NCI-H2171 (cell line): Measurements from ENCODE around the gene HS3ST3A1.

ENCODE experiments used
- DNase-seq: peaks from one replicate; lab custom pipeline; 2025; lab: John Stamatoyannopoulos, UW

HS3ST3A1 gene

GRCh38 chr17:13491916-13492736 lies 109.6 kb downstream of the HS3ST3A1 start:
- no peak for DNase-seq

DNA sequence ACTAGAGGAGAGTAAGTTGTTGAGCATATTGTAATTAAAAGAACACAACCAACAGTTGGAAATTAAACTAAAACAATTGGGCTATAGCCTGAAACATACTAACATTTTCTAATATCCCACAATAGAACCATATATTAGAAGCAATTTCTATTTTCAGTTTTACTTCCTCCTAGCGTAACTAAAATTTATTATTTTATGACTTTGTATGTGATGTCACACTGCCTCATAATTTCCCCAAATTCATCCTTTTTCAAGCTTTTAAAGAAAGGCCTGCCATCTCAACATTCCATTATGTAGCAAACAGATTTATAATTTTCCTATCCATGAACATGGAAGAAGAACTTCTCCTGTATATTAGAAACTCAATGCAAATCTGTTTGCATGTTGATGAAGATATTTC lies 110.2 kb downstream of the HS3ST3A1 start:
- no peak for DNase-seq

GRCh38 chr17:13490906-13491482 lies 110.7 kb downstream of the HS3ST3A1 start:
- DNase-seq, result no peak

- DNase-seq, result no peak
Observed at GRCh38 chr17:13490427-13490826, 111.3 kb downstream of the HS3ST3A1 start.

DNA sequence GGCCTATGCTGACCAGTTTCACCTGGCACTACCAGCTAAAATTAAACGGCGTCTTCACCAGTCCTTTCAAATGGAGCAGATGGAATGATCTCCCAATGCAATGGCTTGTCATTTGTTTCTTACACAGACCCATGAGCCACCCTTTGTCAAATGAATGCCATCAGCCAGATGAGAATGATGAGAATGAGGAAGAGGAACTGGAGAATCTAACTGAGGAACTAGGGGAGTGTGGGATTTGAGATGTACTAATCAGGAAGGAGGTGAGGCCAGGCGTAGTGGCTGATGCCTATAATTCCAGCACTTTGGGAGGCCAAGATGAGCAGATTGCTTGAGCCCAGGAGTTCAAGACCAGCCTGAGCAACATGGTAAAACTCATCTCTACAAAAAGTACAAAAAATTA lies 116.4 kb downstream of the HS3ST3A1 start:
- no peak for DNase-seq

DNA sequence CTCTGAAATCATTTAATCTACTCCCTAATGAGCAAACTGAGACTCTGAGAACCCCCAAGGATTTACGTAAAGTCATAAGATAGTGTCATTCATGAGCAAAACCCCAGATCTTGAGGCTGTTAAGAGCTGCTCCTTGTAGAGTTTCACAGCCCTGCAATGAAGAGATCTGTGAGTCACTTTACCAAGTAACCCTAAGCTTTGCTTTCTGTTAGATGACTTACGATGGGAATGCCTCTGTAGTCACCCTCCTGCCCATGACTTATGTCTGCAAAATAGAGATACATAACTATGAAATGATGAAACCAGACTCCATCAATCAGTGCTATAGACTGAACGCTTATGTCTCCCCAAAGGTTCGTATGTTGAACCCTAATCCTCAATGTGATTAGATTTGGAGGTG lies 117.7 kb downstream of the HS3ST3A1 start:
- DNase-seq, result no peak

DNA sequence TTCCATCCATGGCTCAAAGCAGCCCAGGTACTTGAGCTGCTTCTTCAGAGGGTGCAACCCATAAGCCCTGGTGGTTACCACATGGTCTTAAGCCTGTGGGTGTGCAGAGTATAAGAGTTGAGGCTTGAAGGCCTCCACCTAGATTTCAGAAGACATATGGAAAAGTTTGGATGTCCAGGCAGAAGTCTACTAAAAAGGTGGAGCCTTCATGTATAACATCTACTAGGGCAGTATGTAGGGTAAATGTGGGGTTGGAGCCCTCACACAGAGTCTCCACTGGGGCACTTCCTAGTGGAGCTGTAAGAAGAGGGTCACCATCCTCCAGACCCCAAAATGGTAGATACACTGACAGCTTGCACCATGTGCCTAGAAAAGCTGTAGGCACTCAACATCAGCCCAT lies 120.9 kb downstream of the HS3ST3A1 start:
- no peak for DNase-seq

DNA sequence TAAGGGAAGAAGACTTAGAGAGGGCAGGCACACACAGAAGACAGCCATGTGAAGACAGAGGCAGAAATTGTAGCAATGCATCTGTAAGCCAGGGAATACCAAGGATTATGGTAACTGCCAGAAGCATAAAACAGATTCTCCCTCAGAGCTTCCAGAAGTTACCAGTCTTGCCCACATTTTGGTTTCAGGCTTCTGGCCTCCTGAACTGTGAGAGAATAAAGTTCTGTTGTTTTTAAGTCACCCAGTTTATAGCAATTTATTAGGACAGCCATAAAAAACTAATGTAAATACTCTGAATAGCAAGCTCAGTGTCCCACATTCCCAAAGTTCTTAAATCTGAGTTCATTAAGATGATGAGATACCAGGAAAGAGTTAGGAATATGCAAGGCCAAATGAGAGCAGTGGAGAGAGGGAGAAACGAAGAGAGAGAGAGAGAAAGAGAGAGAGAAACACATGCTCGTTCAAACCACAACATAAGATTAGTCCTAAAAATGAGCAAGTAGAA lies 123.4 kb downstream of the HS3ST3A1 start:
- DNase-seq, result no peak

DNA sequence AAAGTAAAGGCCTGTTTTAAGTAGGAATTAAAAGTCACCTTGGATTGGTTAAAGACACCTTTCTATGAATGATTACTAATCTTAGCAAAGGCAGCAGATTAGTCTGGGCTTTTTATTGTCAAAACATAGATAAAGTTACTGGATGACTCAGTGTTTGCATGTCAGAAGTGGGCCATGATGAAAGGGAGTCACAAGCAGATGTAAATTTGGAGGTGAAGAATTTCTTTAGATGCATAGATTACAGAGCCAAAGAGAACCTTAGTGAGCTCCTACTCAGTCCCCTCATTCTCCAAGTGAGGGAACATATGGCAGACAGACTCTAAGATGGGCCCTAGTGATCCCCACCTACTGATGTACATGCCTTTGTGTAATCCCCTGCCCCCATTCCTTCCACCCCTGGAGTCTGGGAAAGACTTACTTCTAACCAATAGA lies 124.5 kb downstream of the HS3ST3A1 start:
- DNase-seq, result no peak

DNA sequence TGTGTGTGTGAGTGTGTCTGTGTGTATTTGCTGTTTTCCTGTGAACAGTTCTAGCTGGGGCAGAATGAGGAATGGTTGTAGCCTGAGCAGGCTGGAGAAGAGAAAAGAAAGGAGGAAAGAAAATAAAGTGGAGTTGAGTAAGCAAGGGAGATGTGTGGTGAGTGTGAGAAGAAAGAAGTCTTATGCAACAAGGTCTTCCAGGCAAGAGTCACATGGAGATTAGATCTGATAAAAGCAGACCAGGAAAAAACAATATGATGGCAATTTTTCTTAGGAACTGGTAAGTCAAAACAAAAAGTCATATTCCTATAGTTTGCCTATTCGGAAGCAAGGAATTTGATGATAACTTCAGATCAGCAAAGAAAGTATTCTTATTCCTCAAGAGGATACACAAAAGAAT lies 125.0 kb downstream of the HS3ST3A1 start:
- no peak for DNase-seq

DNA sequence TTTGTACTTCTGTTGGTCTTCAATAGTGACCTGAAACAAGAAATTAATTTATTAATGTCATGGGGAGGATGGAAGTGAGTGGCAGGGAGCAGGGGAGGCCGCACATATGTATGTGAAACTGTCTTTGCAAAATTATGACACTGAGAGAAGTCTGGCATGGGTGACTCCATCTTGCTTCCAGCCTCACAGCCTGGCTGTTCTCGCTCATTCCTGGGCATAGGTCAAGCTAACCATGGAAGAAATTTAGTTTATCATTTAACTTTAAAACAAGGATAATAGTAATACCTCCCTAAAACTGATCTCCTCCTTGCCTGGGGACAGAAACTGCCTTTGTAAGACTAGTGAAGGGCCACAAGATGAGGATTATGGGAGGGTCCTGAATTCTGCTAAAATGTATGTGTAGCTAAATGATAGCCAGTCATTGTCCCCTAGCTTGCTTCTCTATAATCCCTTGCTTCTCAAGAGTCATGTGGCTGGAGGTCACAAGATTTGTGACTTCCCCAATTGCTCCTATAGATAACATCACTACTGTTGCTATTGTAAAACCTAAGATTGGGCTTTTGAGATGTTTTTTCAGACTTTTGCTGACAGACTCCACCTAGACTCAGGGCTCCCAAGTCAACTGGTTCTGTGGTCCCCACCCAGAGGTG lies 126.0 kb downstream of the HS3ST3A1 start:
- DNase-seq, result no peak

- DNase-seq, result no peak
Observed at GRCh38 chr17:13474073-13474800, 127.5 kb downstream of the HS3ST3A1 start.

DNA sequence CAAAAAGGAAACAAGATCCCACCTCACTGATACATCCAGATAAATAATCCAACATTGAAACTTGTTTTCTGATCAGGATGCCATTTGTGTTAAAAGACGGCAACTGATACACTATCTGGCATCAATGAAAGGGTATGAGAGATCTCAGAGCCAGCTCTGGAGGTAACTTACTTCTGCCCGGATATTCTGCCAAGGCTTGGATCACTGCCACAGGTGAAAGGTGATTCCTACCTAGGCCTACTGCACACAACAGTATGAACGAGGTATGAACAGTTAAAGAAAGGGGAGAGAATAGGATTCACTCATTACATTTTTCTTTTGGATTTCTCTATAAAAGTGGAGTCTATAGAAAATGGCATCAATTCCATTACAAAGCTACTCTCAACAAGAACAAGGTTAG lies 136.1 kb downstream of the HS3ST3A1 start:
- no peak for DNase-seq

DNA sequence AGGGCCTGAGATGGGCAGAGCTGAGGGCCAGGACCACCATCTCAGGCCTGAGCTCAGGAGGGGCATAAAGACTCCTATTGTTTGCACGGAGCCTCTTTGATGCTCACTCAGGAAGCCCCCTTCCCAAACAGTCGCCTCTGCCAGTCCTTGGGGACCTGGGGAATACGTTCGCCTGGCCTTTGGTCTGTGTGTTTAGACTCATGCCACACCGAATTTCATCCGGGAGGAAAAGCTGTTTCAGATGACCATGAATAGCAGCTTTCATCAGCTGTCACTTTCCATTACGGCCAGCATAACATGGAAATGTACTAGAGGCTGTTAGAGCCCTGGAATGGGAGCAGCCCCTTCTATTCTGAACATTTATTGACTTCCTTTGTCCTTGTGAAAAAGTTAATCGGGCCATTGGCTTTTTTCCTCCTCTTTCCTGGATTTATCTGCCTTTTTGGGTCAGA lies 139.0 kb downstream of the HS3ST3A1 start:
- no peak for DNase-seq

- no peak for DNase-seq
Observed at GRCh38 chr17:13462146-13462545, 139.6 kb downstream of the HS3ST3A1 start.

DNA sequence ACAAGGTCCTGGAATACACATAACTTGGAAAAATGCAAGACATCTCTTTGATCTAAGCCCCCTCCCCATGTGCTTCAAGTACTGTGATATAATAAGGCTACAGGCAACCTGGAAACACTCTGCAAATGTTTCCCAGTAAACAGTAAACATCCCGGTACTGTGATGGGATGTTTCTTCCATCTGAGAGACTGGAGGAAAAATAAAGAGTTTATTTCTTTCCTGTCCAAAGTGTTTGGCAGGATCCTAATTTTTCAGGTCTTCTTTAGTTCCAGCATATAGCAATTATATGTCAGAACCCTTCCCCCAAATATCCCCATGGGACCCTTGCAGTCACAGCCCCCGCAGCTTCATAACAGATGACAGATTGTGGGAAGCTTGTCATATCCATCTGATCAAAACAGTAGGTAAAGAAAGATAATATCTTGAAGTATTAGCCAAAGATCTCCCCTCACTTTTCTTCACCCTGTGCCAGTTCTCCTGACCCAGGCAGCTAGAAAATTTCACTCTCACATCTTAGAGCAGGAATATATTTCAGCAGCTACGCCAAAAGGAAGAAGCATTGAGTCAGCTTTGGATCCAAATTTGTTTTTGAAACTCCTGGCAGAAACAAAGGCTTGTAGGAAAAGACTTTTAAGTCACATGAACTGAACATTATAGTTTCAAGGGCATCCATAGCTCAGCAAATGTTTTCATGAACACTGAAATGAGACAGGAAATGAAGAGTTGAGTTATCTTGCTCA lies 141.3 kb downstream of the HS3ST3A1 start:
- DNase-seq, result no peak

DNA sequence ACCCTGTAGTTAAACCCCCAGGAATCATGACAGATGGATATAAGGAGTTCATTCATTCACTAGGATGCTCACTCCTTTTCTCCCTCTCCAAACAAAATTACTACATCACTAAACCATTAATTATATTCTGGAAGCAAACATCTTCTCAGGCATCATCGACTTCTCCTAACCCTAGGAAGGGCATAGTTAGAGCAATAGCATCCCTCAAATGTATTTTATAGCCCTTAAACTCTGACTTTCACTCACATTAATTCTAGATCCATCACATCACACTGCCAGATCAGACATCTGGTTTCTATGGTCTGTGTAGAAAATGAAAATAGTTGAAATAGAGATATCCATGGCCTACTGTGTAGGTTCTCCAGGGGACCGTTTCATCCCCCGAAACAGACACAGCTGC lies 143.9 kb downstream of the HS3ST3A1 start:
- DNase-seq, result no peak
